HEK293T (cell line): ENCODE results near the gene MAMLD1.

Experiments used
- CTCF ChIA-PET: fragments of 350-600 bp; formaldehyde crosslinking; extraction: SDS; loops from one replicate; lab custom pipeline; 2021; ENCODE audit warnings: antibody characterized with exemption, inconsistent platforms; lab: Yijun Ruan, JAX
- POLR2A ChIA-PET: fragments of 350-600 bp; formaldehyde crosslinking; extraction: SDS; loops from one replicate; lab custom pipeline; 2020; ENCODE audit warnings: antibody characterized with exemption, inconsistent platforms; lab: Yijun Ruan, JAX
- DNase-seq: peaks from one replicate; pipeline ENCODE4 v3.0.0; 2012; ENCODE audit warnings: mixed read lengths; ENCODE audit errors: extremely low spot score
- ARNT ChIP-seq: fragments of 450-650 bp; IDR thresholded peaks from 2 replicates; pipeline ENCODE4 v1.6.1; 2017; ENCODE audit warnings: mild to moderate bottlenecking
- BHLHE40 ChIP-seq: fragments of 450-650 bp; IDR thresholded peaks from 2 replicates; pipeline ENCODE4 v1.6.1; 2016; ENCODE audit warnings: mild to moderate bottlenecking, moderate library complexity, borderline replicate concordance
- CTBP1 ChIP-seq: fragments of 450-650 bp; IDR thresholded peaks from 2 replicates; pipeline ENCODE4 v1.6.1; 2016; ENCODE audit warnings: borderline replicate concordance
- ELF4 ChIP-seq: fragments of 450-650 bp; IDR thresholded peaks from 2 replicates; pipeline ENCODE4 v1.6.1; 2017; ENCODE audit warnings: antibody characterized with exemption
- FOXA1 ChIP-seq: fragments of 450-650 bp; IDR thresholded peaks from 2 replicates; pipeline ENCODE4 v1.6.1; 2016; ENCODE audit warnings: mild to moderate bottlenecking
- FOXK2 ChIP-seq: fragments of 450-650 bp; IDR thresholded peaks from 2 replicates; pipeline ENCODE4 v1.6.1; 2016; ENCODE audit warnings: mild to moderate bottlenecking
- FOXM1 ChIP-seq: fragments of 450-650 bp; IDR thresholded peaks from 2 replicates; pipeline ENCODE4 v1.6.1; 2017; ENCODE audit warnings: mild to moderate bottlenecking, borderline replicate concordance
- HDGF ChIP-seq: fragments of 450-650 bp; IDR thresholded peaks from 2 replicates; pipeline ENCODE4 v1.6.1; 2017; ENCODE audit warnings: antibody characterized with exemption, borderline replicate concordance
- L3MBTL2 ChIP-seq: fragments of 450-650 bp; conservative IDR thresholded peaks from 2 replicates; pipeline ENCODE4 v1.6.1; 2016; ENCODE audit warnings: mild to moderate bottlenecking
- LEF1 ChIP-seq: fragments of 450-650 bp; IDR thresholded peaks from 2 replicates; pipeline ENCODE4 v1.6.1; 2017; ENCODE audit warnings: mild to moderate bottlenecking, borderline replicate concordance
- NFRKB ChIP-seq: fragments of 450-650 bp; IDR thresholded peaks from 2 replicates; pipeline ENCODE4 v1.6.1; 2016; ENCODE audit warnings: mild to moderate bottlenecking, moderate library complexity
- PKNOX1 ChIP-seq: fragments of 450-650 bp; IDR thresholded peaks from 2 replicates; pipeline ENCODE4 v1.6.1; 2016
- SP1 ChIP-seq: fragments of 450-650 bp; IDR thresholded peaks from 2 replicates; pipeline ENCODE4 v1.6.1; 2017
- SUZ12 ChIP-seq: fragments of 450-650 bp; IDR thresholded peaks from 2 replicates; pipeline ENCODE4 v1.6.1; 2016; ENCODE audit warnings: mild to moderate bottlenecking
- TARDBP ChIP-seq: fragments of 450-650 bp; IDR thresholded peaks from 2 replicates; pipeline ENCODE4 v1.6.1; 2016
- ZNF384 ChIP-seq: fragments of 450-650 bp; IDR thresholded peaks from 2 replicates; pipeline ENCODE4 v1.6.1; 2016

MAMLD1 gene

GRCh38 chrX:150450519-150451177 lies 87.5 kb downstream of the MAMLD1 start:
- CTCF ChIA-PET, result interaction anchor here (1.2 to 1.3 kb wide), 2 partner anchors 7 to 259 kb away, joined by 3 read pairs; no protein-coding TSS in a partner anchor
- no peak for DNase-seq
- TF ChIP-seq NFRKB, result no peak
- no peak for TF ChIP-seq ELF4
- POLR2A ChIA-PET, result no interaction called here

- TF ChIP-seq SUZ12 (no peak), SP1 (no peak), FOXK2 (no peak), FOXM1 (no peak), ZNF384 (no peak), ARNT (no peak), L3MBTL2 (no peak), CTBP1 (no peak), LEF1 (no peak), ELF4 (no peak), FOXA1 (no peak), TARDBP (no peak), NFRKB (no peak), BHLHE40 (no peak), HDGF (no peak), PKNOX1 (no peak)
- CTCF ChIA-PET, result no interaction called here
- POLR2A ChIA-PET, result no interaction called here
- no peak for DNase-seq
These were observed 88.8 kb downstream of the MAMLD1 start for GRCh38 chrX:150451953-150452352.

- DNase-seq, result no peak
- TF ChIP-seq LEF1, result no peak
- CTCF ChIA-PET, result no interaction called here
- POLR2A ChIA-PET, result no interaction called here
These were observed 91.0 kb downstream of the MAMLD1 start for GRCh38 chrX:150454083-150454482.

GRCh38 chrX:150454508-150455214 lies 91.5 kb downstream of the MAMLD1 start:
- ChIA-PET POLR2A (no interaction called here), CTCF (no interaction called here)
- no peak for DNase-seq
- TF ChIP-seq ARNT (no peak), TARDBP (no peak), PKNOX1 (no peak), LEF1 (no peak), ELF4 (no peak)

GRCh38 chrX:150455215-150455608 lies 92.1 kb downstream of the MAMLD1 start:
- CTCF ChIA-PET, result no interaction called here
- TF ChIP-seq PKNOX1, result no peak
- no peak for TF ChIP-seq SUZ12
- no peak for TF ChIP-seq HDGF
- no peak for TF ChIP-seq BHLHE40
- TF ChIP-seq ARNT, result no peak
- DNase-seq, result no peak
- POLR2A ChIA-PET, result no interaction called here

- TF ChIP-seq ELF4, result no peak
- no peak for TF ChIP-seq CTBP1
- TF ChIP-seq FOXM1, result no peak
- TF ChIP-seq SP1, result no peak
- no peak for TF ChIP-seq TARDBP
- no peak for TF ChIP-seq NFRKB
- no peak for TF ChIP-seq ARNT
- TF ChIP-seq FOXK2, result no peak
- TF ChIP-seq L3MBTL2, result no peak
- no peak for TF ChIP-seq PKNOX1
- no peak for TF ChIP-seq HDGF
- no peak for TF ChIP-seq SUZ12
- no peak for TF ChIP-seq FOXA1
- no peak for TF ChIP-seq LEF1
- TF ChIP-seq ZNF384, result no peak
- TF ChIP-seq BHLHE40, result no peak
- POLR2A ChIA-PET, result no interaction called here
- no peak for DNase-seq
- CTCF ChIA-PET, result no interaction called here
These were observed 93.3 kb downstream of the MAMLD1 start for GRCh38 chrX:150456466-150456865.

- CTCF ChIA-PET, result no interaction called here
- POLR2A ChIA-PET, result no interaction called here
- TF ChIP-seq NFRKB (no peak), ZNF384 (no peak), PKNOX1 (no peak), BHLHE40 (no peak), FOXA1 (no peak), SP1 (no peak), SUZ12 (no peak), TARDBP (no peak), FOXM1 (no peak), FOXK2 (no peak), ELF4 (no peak), ARNT (no peak), LEF1 (no peak), HDGF (no peak), L3MBTL2 (no peak), CTBP1 (no peak)
- DNase-seq, result no peak
These were observed 93.8 kb downstream of the MAMLD1 start for GRCh38 chrX:150456941-150457340.
